Smooth muscle cell (in vitro differentiated cells): ENCODE measurements around the gene PYGB. TPM values are rescaled to one million over a fixed set of nuclear protein-coding genes. Genes with fewer than 3 reads are reported as not detected.

Experiments used
- DNase-seq: peaks from one replicate; lab custom pipeline; 2025; ENCODE audit not compliant: unreplicated experiment; lab: John Stamatoyannopoulos, UW
- H2AFZ ChIP-seq: fragments of 200-600 bp; sonication (generic); 2 replicates; pipeline ENCODE4 v1.6.0; 2016; ENCODE audit warnings: antibody characterized with exemption, low read depth, mild to moderate bottlenecking
- H3F3A ChIP-seq: fragments of 200-600 bp; sonication (generic); 2 replicates; pipeline ENCODE4 v1.6.0; 2017; ENCODE audit warnings: antibody characterized with exemption, low read depth
- H3K27ac ChIP-seq: fragments of 200-600 bp; sonication (generic); 2 replicates; pipeline ENCODE4 v1.5.1; 2016; ENCODE audit warnings: low read depth, mild to moderate bottlenecking
- H3K27me3 ChIP-seq: fragments of 200-600 bp; sonication (generic); 2 replicates; pipeline ENCODE4 v1.6.1; 2016; ENCODE audit warnings: low read depth, mild to moderate bottlenecking
- H3K36me3 ChIP-seq: fragments of 200-600 bp; sonication (generic); 2 replicates; pipeline ENCODE4 v1.5.1; 2016; ENCODE audit warnings: low read depth
- H3K4me1 ChIP-seq: fragments of 200-600 bp; sonication (generic); 2 replicates; pipeline ENCODE4 v1.5.1; 2016; ENCODE audit warnings: low read depth
- H3K4me2 ChIP-seq: fragments of 200-600 bp; sonication (generic); 2 replicates; pipeline ENCODE4 v1.6.0; 2016; ENCODE audit warnings: mild to moderate bottlenecking
- H3K4me3 ChIP-seq: fragments of 200-600 bp; sonication (generic); 2 replicates; pipeline ENCODE4 v1.5.1; 2016; ENCODE audit warnings: mild to moderate bottlenecking
- H3K79me2 ChIP-seq: fragments of 200-600 bp; sonication (generic); 2 replicates; pipeline ENCODE4 v1.6.0; 2016; ENCODE audit warnings: low read depth, mild to moderate bottlenecking
- H3K9ac ChIP-seq: fragments of 200-600 bp; sonication (generic); 2 replicates; pipeline ENCODE4 v1.6.0; 2016; ENCODE audit warnings: low read depth
- H3K9me3 ChIP-seq: fragments of 200-600 bp; sonication (generic); replicated peaks from 2 replicates; pipeline ENCODE4 v1.5.1; 2016; ENCODE audit warnings: low read depth
- H4K20me1 ChIP-seq: fragments of 200-600 bp; sonication (generic); 2 replicates; pipeline ENCODE4 v1.6.0; 2016; ENCODE audit warnings: low read depth
- CTCF ChIP-seq: fragments of 200-600 bp; sonication (generic); IDR thresholded peaks from 2 replicates; pipeline ENCODE4 v1.5.1; 2017; ENCODE audit warnings: borderline replicate concordance, mild to moderate bottlenecking, antibody characterized with exemption; ENCODE audit not compliant: insufficient read depth, poor library complexity, severe bottlenecking
- WGBS: methylation state at CpG from one replicate; pipeline ENCODE4 v1.1.7; 2016; ENCODE audit warnings: low lambda C conversion rate; 5-methylcytosine and 5-hydroxymethylcytosine counted together
- polyA plus RNA-seq: library from polyadenylated mRNA; unstranded; fragments of >200 nt; fragmentation: Nextera tagmentation; extraction: Ambion mirVana; gene quantifications from 2 replicates; pipeline ENCODE4 v1.2.1, GENCODE V29; 2016
- total RNA-seq: library from RNA; depleted of rRNA; stranded (reverse); fragments of >200 nt; gene quantifications from 2 replicates; pipeline ENCODE4 v1.2.3, GENCODE V29; 2014

PYGB gene
- total and polyA plus RNA-seq, 2 experiments from 2014 or later = 31.8 to 39.4 TPM

GRCh38 chr20:25246182-25246999, 1.5 kb upstream of the PYGB start:
- Histone ChIP-seq H2AFZ (no peak overlapping the region), H3K79me2 (peaks cover 27% of the 10 kb centered on the region), H3K36me3 (no peaks in the 10 kb centered on the region), H3K4me3 (peak overlapping the region; percentile 71), H4K20me1 (peaks cover 27% of the 10 kb centered on the region), H3K27me3 (no peaks in the 10 kb centered on the region), H3F3A (no peaks in the 10 kb centered on the region), H3K27ac (no peak overlapping the region), H3K9me3 (no peaks in the 10 kb centered on the region), H3K9ac (no peak overlapping the region), H3K4me2 (peak overlapping the region; percentile 93), H3K4me1 (peaks cover 26% of the 10 kb centered on the region)
- no peak for DNase-seq
- 78% methylated on average over 9 of the region's 9 CpGs for WGBS
- TF ChIP-seq CTCF = no peak

GRCh38 chr20:25247000-25247517, 826 bp upstream of the PYGB start:
- Histone ChIP-seq H3K9me3 (no peaks in the 10 kb centered on the region), H3F3A (no peaks in the 10 kb centered on the region), H3K9ac (peak overlapping the region; percentile 63), H3K36me3 (no peaks in the 10 kb centered on the region), H2AFZ (peak overlapping the region; percentile 74), H3K4me1 (peaks cover 26% of the 10 kb centered on the region), H3K79me2 (peaks cover 34% of the 10 kb centered on the region), H4K20me1 (peaks cover 33% of the 10 kb centered on the region), H3K4me2 (peak overlapping the region; percentile 93), H3K4me3 (peak overlapping the region; percentile 71), H3K27ac (peak overlapping the region; percentile 6), H3K27me3 (no peaks in the 10 kb centered on the region)
- peak; percentile 19 for TF ChIP-seq CTCF
- peak; percentile 75 for DNase-seq
- WGBS = 9% methylated on average over 24 of the region's 24 CpGs

- H3K27me3 ChIP-seq = no peaks in the 10 kb centered on the region
- peak; percentile 76 for DNase-seq
Observed at GRCh38 chr20:25247518-25247955, 348 bp upstream of the PYGB start.

More at GRCh38 chr20:25247518-25247955, 348 bp upstream of the PYGB start:
- peaks cover 38% of the 10 kb centered on the region for H4K20me1 ChIP-seq
- peaks cover 31% of the 10 kb centered on the region for H3K4me1 ChIP-seq
- H3K36me3 ChIP-seq = no peaks in the 10 kb centered on the region
- no peak for TF ChIP-seq CTCF
- H3K9ac ChIP-seq = peak overlapping the region; percentile 63
- H2AFZ ChIP-seq = peak overlapping the region; percentile 74
- peaks cover 39% of the 10 kb centered on the region for H3K79me2 ChIP-seq
- H3K4me3 ChIP-seq = peak overlapping the region; percentile 71
- WGBS = 1% methylated on average over 31 of the region's 37 CpGs
- H3K4me2 ChIP-seq = peak overlapping the region; percentile 93
- peak overlapping the region; percentile 6 for H3K27ac ChIP-seq
- no peaks in the 10 kb centered on the region for H3K9me3 ChIP-seq
- H3F3A ChIP-seq = no peaks in the 10 kb centered on the region
